ENCODE measurements around the gene INSC.

DNA sequence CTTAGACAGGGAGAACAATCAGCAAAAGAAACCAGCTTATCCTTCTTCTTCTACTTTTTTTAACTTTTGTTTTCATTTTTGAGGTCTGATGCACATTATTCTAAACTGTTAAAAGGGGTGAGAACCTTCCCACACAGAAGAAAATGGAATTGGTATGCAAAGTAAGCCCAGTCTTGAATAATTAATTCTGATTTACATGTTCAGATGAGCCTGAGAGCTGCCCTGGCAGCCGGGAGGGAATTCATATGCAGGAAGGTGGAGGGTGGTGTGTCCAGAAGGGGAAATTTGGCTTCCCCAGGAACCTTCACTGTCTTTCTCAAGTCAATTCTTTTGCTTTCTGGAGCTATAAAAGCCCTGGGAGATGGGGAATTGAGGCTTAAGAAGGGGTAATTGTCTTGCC lies 181.0 kb downstream of the INSC start:
- TF ChIP-seq POLR2A (IDR thresholded peaks at IDR 0.05; ENCODE audit: low read depth, low read length) = no peak
- no peak for TF ChIP-seq RAD21 (IDR thresholded peaks at IDR 0.05; ENCODE audit: low read length)
